Astrocyte (in vitro differentiated cells and primary cell): ENCODE results near the gene PCDHA4. TPM values are rescaled to one million over a fixed set of nuclear protein-coding genes. Genes with fewer than 3 reads are reported as not detected.
"Not testable (repeated sequence)": the region's sequence is repeated elsewhere in the genome, so short reads cannot be mapped to it uniquely, and the experiment has no call there.

Experiments
- DNase-seq: peaks from one replicate; pipeline ENCODE4 v3.0.0-alpha.2; 2010; ENCODE audit warnings: low read depth
- FAIRE-seq: peaks from 2 replicates; lab custom pipeline; 2011; peaks lifted over from hg19 to GRCh38; lab: Jason Lieb, UNC
- H2AFZ ChIP-seq: 2 replicates; pipeline ENCODE4 v1.6.0; 2012; ENCODE audit warnings: low read depth, low read length, inconsistent platforms
- H3K27ac ChIP-seq: 2 replicates; pipeline ENCODE4 v1.5.1; 2011; ENCODE audit warnings: low read depth, low read length, inconsistent platforms
- H3K27me3 ChIP-seq: 2 replicates; pipeline ENCODE4 v1.6.0; 2011; ENCODE audit warnings: low read length, inconsistent platforms; ENCODE audit not compliant: insufficient read depth
- H3K36me3 ChIP-seq: 2 replicates; pipeline ENCODE4 v1.5.1; 2011; ENCODE audit warnings: low read length, inconsistent platforms; ENCODE audit not compliant: insufficient read depth
- H3K4me1 ChIP-seq: 2 replicates; pipeline ENCODE4 v1.5.1; 2011; ENCODE audit warnings: low read length, inconsistent platforms; ENCODE audit not compliant: insufficient read depth
- H3K4me2 ChIP-seq: 2 replicates; pipeline ENCODE4 v1.6.0; 2012; ENCODE audit warnings: low read length, inconsistent platforms
- H3K4me3 ChIP-seq: 2 replicates; pipeline ENCODE4 v1.5.1; 2011; ENCODE audit warnings: low read depth, mild to moderate bottlenecking, low read length, inconsistent platforms; ENCODE audit not compliant: insufficient read depth
- H3K79me2 ChIP-seq: 2 replicates; pipeline ENCODE4 v1.6.0; 2012; ENCODE audit warnings: mild to moderate bottlenecking, low read length, inconsistent platforms; ENCODE audit not compliant: insufficient read depth
- H3K9ac ChIP-seq: 2 replicates; pipeline ENCODE4 v1.6.0; 2012; ENCODE audit warnings: mild to moderate bottlenecking, low read length, inconsistent platforms
- H3K9me3 ChIP-seq: 2 replicates; pipeline ENCODE4 v1.5.1; 2012; ENCODE audit warnings: low read depth, mild to moderate bottlenecking, low read length, inconsistent platforms; ENCODE audit not compliant: insufficient read depth
- H4K20me1 ChIP-seq: 2 replicates; pipeline ENCODE4 v1.6.0; 2012; ENCODE audit warnings: low read length, inconsistent platforms; ENCODE audit not compliant: insufficient read depth
- H3K27ac Mint-ChIP-seq: one replicate; pipeline ENCODE4 v1.8.0; 2021; ENCODE audit warnings: mild to moderate bottlenecking, mixed read lengths; ENCODE audit not compliant: unreplicated experiment
- H3K27me3 Mint-ChIP-seq: one replicate; pipeline ENCODE4 v1.8.0; 2021; ENCODE audit warnings: low read depth, mixed read lengths; ENCODE audit not compliant: unreplicated experiment
- H3K36me3 Mint-ChIP-seq: one replicate; pipeline ENCODE4 v1.8.0; 2021; ENCODE audit warnings: low read depth, mixed read lengths; ENCODE audit not compliant: unreplicated experiment
- H3K4me1 Mint-ChIP-seq: one replicate; pipeline ENCODE4 v1.8.0; 2021; ENCODE audit warnings: low read depth, mixed read lengths; ENCODE audit not compliant: unreplicated experiment
- H3K4me3 Mint-ChIP-seq: one replicate; pipeline ENCODE4 v1.8.0; 2021; ENCODE audit warnings: mild to moderate bottlenecking, moderate library complexity, mixed read lengths; ENCODE audit not compliant: unreplicated experiment
- H3K9me3 Mint-ChIP-seq: one replicate; pipeline ENCODE4 v1.8.0; 2021; ENCODE audit warnings: mild to moderate bottlenecking, mixed read lengths; ENCODE audit not compliant: unreplicated experiment
- CTCF ChIP-seq: IDR thresholded peaks from 2 replicates; pipeline ENCODE4 v1.5.1; 2011; ENCODE audit warnings: low read depth, mild to moderate bottlenecking, inconsistent platforms, low read length, moderate library complexity; ENCODE audit not compliant: insufficient read depth
- EZH2 ChIP-seq: IDR thresholded peaks from 2 replicates; pipeline ENCODE4 v1.6.1; 2012; ENCODE audit warnings: mild to moderate bottlenecking, low read length, inconsistent platforms; ENCODE audit not compliant: insufficient read depth
- total RNA-seq: library from RNA; stranded (reverse); gene quantifications from 2 replicates; pipeline ENCODE4 v1.2.1, GENCODE V29; 2021

Gene PCDHA4
- total RNA-seq, 1 donor from 2014 or later, result 9.6 TPM

DNA sequence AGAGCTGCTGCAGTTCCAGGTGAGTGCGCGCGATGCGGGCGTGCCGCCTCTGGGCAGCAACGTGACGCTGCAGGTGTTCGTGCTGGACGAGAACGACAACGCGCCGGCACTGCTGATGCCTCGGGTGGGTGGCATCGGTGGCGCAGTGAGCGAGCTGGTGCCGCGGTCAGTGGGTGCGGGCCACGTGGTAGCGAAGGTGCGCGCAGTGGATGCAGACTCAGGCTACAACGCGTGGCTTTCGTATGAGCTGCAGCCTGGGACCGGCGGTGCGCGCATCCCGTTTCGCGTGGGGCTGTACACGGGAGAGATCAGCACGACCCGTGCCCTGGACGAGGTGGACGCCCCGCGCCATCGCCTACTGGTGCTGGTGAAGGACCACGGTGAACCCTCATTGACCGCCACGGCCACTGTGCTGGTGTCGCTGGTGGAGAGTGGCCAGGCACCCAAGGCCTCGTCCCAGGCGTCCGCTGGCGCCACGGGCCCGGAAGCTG, 4.0 kb upstream of the PCDHA4 start:
- TF ChIP-seq EZH2, result no peak
- no peak for TF ChIP-seq CTCF
- no peaks in the 10 kb centered on the region for H4K20me1 ChIP-seq
- no peak overlapping the region for H3K27ac ChIP-seq
- H2AFZ ChIP-seq, result no peak overlapping the region
- no peak overlapping the region for H3K4me2 ChIP-seq
- DNase-seq (no peak), FAIRE-seq (no peak)
- H3K9me3 Mint-ChIP-seq, result peaks cover 11% of the 10 kb centered on the region
- peaks cover 22% of the 10 kb centered on the region for H3K36me3 Mint-ChIP-seq
- no peak overlapping the region for H3K4me3 Mint-ChIP-seq
- no peaks in the 10 kb centered on the region for H3K27me3 ChIP-seq
- no peak overlapping the region for H3K9ac ChIP-seq
- no peak overlapping the region for H3K27ac Mint-ChIP-seq
- no peaks in the 10 kb centered on the region for H3K4me1 Mint-ChIP-seq
- no peaks in the 10 kb centered on the region for H3K27me3 Mint-ChIP-seq
- no peaks in the 10 kb centered on the region for H3K36me3 ChIP-seq
- H3K79me2 ChIP-seq, result no peaks in the 10 kb centered on the region
- H3K9me3 ChIP-seq, result peaks cover 9% of the 10 kb centered on the region
- H3K4me3 ChIP-seq, result no peak overlapping the region
- H3K4me1 ChIP-seq, result no peaks in the 10 kb centered on the region

GRCh38 chr5:140808241-140808888, 1.5 kb downstream of the PCDHA4 start:
- H3K4me1 Mint-ChIP-seq, H3K9ac ChIP-seq, H3K27me3 Mint-ChIP-seq, H3K27me3 ChIP-seq, H3K9me3 Mint-ChIP-seq, H3K79me2 ChIP-seq, H4K20me1 ChIP-seq, H3K4me2 ChIP-seq, H3K36me3 ChIP-seq, FAIRE-seq, H3K27ac Mint-ChIP-seq, DNase-seq, H3K27ac ChIP-seq, H3K4me3 ChIP-seq, H3K4me1 ChIP-seq: not testable (repeated sequence)
- Mint-ChIP-seq H3K4me3 (peak overlapping the region; percentile 52), H3K36me3 (peaks cover 11% of the 10 kb centered on the region)
- Histone ChIP-seq H3K9me3 (peaks cover 13% of the 10 kb centered on the region), H2AFZ (peak overlapping the region; percentile 10)

GRCh38 chr5:140808889-140809291, 2.0 kb downstream of the PCDHA4 start:
- peaks cover 2% of the 10 kb centered on the region for H3K9me3 Mint-ChIP-seq

More at GRCh38 chr5:140808889-140809291, 2.0 kb downstream of the PCDHA4 start:
- Mint-ChIP-seq H3K4me3 (no peak overlapping the region), H3K4me1 (peaks cover 2% of the 10 kb centered on the region), H3K27ac (no peak overlapping the region), H3K36me3 (peaks cover 9% of the 10 kb centered on the region), H3K27me3 (no peaks in the 10 kb centered on the region)
- Histone ChIP-seq H3K4me1 (no peaks in the 10 kb centered on the region), H3K27me3 (no peaks in the 10 kb centered on the region), H3K36me3 (no peaks in the 10 kb centered on the region), H3K27ac (no peak overlapping the region), H3K9ac (no peak overlapping the region), H2AFZ (no peak overlapping the region), H3K4me2 (no peak overlapping the region), H3K9me3 (peaks cover 13% of the 10 kb centered on the region), H4K20me1 (no peaks in the 10 kb centered on the region), H3K79me2 (no peaks in the 10 kb centered on the region), H3K4me3 (no peak overlapping the region)
- no peak for FAIRE-seq
- no peak for DNase-seq
- no peak for TF ChIP-seq EZH2
- no peak for TF ChIP-seq CTCF
